A673 (cell line): Measurements from ENCODE around the gene INTS6.

Experiments used
- CTCF ChIP-seq: fragments of 300-800, 200-600 bp; sonication (generic); conservative IDR thresholded peaks from 2 replicates; pipeline ENCODE4 v1.5.1; 2017; ENCODE audit warnings: low read depth, mild to moderate bottlenecking, antibody characterized with exemption, low read length, moderate library complexity, mixed read lengths
- EZH2 ChIP-seq: fragments of 200-600 bp; sonication (generic); IDR thresholded peaks from 2 replicates; pipeline ENCODE4 v1.6.1; 2017; ENCODE audit warnings: borderline replicate concordance, low read depth, mild to moderate bottlenecking, mixed read lengths, antibody characterized with exemption, low read length; ENCODE audit not compliant: poor library complexity, severe bottlenecking

GRCh38 chr13:51370116-51370515, 82.7 kb downstream of the INTS6 start:
- no peak for TF ChIP-seq CTCF
- TF ChIP-seq EZH2: no peak
